Naive thymus-derived CD4-positive, alpha-beta T cell (primary cell): ENCODE data around the gene AVPR1B. TPM values are rescaled to one million over a fixed set of nuclear protein-coding genes. Genes with fewer than 3 reads are reported as not detected.
A peak's percentile ranks its signal among the peaks of the same experiment; 100 is the strongest.

Experiments used
- ATAC-seq: fragments of 150-1000 bp; cut with Tn5 transposase; 2 replicates; pipeline ENCODE4 v1.10.0; 2021; ENCODE audit warnings: mild to moderate bottlenecking, moderate library complexity
- CTCF ChIA-PET: fragments of 350-600 bp; sonication (Branson Sonifier 250); formaldehyde crosslinking; loops from one replicate; lab custom pipeline; 2021; ENCODE audit warnings: antibody characterized with exemption; lab: Charles Lee
- POLR2A ChIA-PET: fragments of 350-600 bp; sonication (Branson Sonifier 250); formaldehyde crosslinking; loops from one replicate; lab custom pipeline; 2021; ENCODE audit warnings: antibody characterized with exemption, inconsistent platforms; lab: Charles Lee
- DNase-seq, 9 donors: peaks; one replicate each; pipeline versions ENCODE4 v3.0.0 to v3.0.0-alpha.2; 2020 to 2022; ENCODE audit warnings: mixed read lengths in 1 of 9
- H3K27ac ChIP-seq: one replicate; pipeline ENCODE4 v1.7.0; 2013; ENCODE audit warnings: mild to moderate bottlenecking, low read depth, low read length, moderate library complexity
- H3K27me3 ChIP-seq, 2 donors: one replicate each; pipeline ENCODE4 v1.7.0; 2013; ENCODE audit warnings: low read length in 2 of 2, mild to moderate bottlenecking in 2 of 2, moderate library complexity in 2 of 2; ENCODE audit not compliant: control insufficient read depth in 2 of 2, insufficient read depth in 2 of 2
- H3K36me3 ChIP-seq, 3 experiments: 1 replicate in 2 of 3; 2 replicates in 1 of 3; pipeline ENCODE4 v1.7.0; 2013; ENCODE audit warnings: low read length in 3 of 3, mild to moderate bottlenecking in 3 of 3, moderate library complexity in 1 of 3; ENCODE audit not compliant: insufficient read depth in 3 of 3, control insufficient read depth in 2 of 3
- H3K4me1 ChIP-seq, 2 donors: one replicate each; pipeline ENCODE4 v1.7.0; 2013; ENCODE audit warnings: low read length in 2 of 2, mild to moderate bottlenecking in 2 of 2, moderate library complexity in 1 of 2; ENCODE audit not compliant: control insufficient read depth in 2 of 2, insufficient read depth in 2 of 2
- H3K4me3 ChIP-seq: 2 replicates; pipeline ENCODE4 v1.7.0; 2013; ENCODE audit warnings: mild to moderate bottlenecking, low read length
- H3K9me3 ChIP-seq, 3 experiments: 1 replicate in 2 of 3; 2 replicates in 1 of 3; pipeline ENCODE4 v1.7.0; 2013; ENCODE audit warnings: low read length in 3 of 3; ENCODE audit not compliant: control insufficient read depth in 2 of 3
- H3K27ac Mint-ChIP-seq, 9 donors: one replicate each; pipeline ENCODE4 v1.8.0; 2020 to 2022; ENCODE audit warnings: mixed read lengths in 9 of 9, mild to moderate bottlenecking in 8 of 9, moderate library complexity in 5 of 9, inconsistent platforms in 2 of 9
- H3K27me3 Mint-ChIP-seq, 5 donors: one replicate each; pipeline ENCODE4 v1.8.0; 2021 to 2022; ENCODE audit warnings: mixed read lengths in 5 of 5, mild to moderate bottlenecking in 1 of 5
- H3K36me3 Mint-ChIP-seq, 5 donors: one replicate each; pipeline ENCODE4 v1.8.0; 2020 to 2022; ENCODE audit warnings: mixed read lengths in 5 of 5, mild to moderate bottlenecking in 3 of 5, inconsistent platforms in 1 of 5
- H3K4me1 Mint-ChIP-seq, 7 donors: one replicate each; pipeline ENCODE4 v1.8.0; 2020 to 2022; ENCODE audit warnings: mixed read lengths in 7 of 7, mild to moderate bottlenecking in 3 of 7, inconsistent platforms in 1 of 7
- H3K4me3 Mint-ChIP-seq, 10 donors: one replicate each; pipeline ENCODE4 v1.8.0; 2020 to 2022; ENCODE audit warnings: mild to moderate bottlenecking in 10 of 10, mixed read lengths in 10 of 10, moderate library complexity in 6 of 10, inconsistent platforms in 2 of 10
- H3K9me3 Mint-ChIP-seq, 11 donors: one replicate each; pipeline ENCODE4 v1.8.0; 2020 to 2022; ENCODE audit warnings: mixed read lengths in 11 of 11, mild to moderate bottlenecking in 4 of 11, inconsistent platforms in 1 of 11, moderate library complexity in 1 of 11
- intact Hi-C, 2 donors: fragments of 100-400 bp; cut with micrococcal nuclease; formaldehyde crosslinking; loops; one replicate each; pipeline ENCODE4 v1.15.1; 2023
- polyA plus RNA-seq, 2 donors: library from polyadenylated mRNA; unstranded; fragments of 300-500 nt; fragmentation: Illumina TruSeq; gene quantifications; one replicate each; pipeline ENCODE4 v1.2.3, GENCODE V29; 2021
- total RNA-seq, 6 experiments: library from RNA in 5 of 6; stranded (reverse) in 5 of 6; gene quantifications; 1 replicate in 5 of 6; 2 replicates in 1 of 6; pipeline ENCODE4 v1.2.3 and lab custom pipeline; 2021 to 2026

AVPR1B gene
- total and polyA plus RNA-seq, 7 experiments from 2014 or later, result 0.27 TPM; not detected in 6

- H3K27me3 Mint-ChIP-seq, result peaks cover 25 to 67% (median 33%) of the 10 kb centered on the region in 5 donors
- POLR2A ChIA-PET, result no interaction called here
Measured at GRCh38 chr1:206114692-206115640, 2.2 kb downstream of the AVPR1B start.

GRCh38 chr1:206112600-206113301 is 4.4 kb downstream of the AVPR1B start:
- POLR2A ChIA-PET, result no interaction called here
- DNase-seq, result no peak
- Mint-ChIP-seq H3K4me3 (no peak overlapping the region), H3K36me3 (no peaks in the 10 kb centered on the region), H3K9me3 (peaks cover 0 to 2% (median 0%) of the 10 kb centered on the region in 11 donors), H3K27me3 (peaks cover 8 to 58% (median 17%) of the 10 kb centered on the region in 5 donors), H3K4me1 (peaks cover 3 to 9% (median 7%) of the 10 kb centered on the region in 7 donors), H3K27ac (no peak overlapping the region)
- H3K4me3 ChIP-seq, result no peak overlapping the region
- no peaks in the 10 kb centered on the region for H3K27me3 ChIP-seq
- H3K36me3 ChIP-seq, result no peaks in the 10 kb centered on the region
- CTCF ChIA-PET, result no interaction called here
- H3K9me3 ChIP-seq, result no peaks in the 10 kb centered on the region
- ATAC-seq, result no peak
- H3K4me1 ChIP-seq, result no peaks in the 10 kb centered on the region
- intact Hi-C loops, result no loop called here
- H3K27ac ChIP-seq, result no peak overlapping the region

More at GRCh38 chr1:206114692-206115640, 2.2 kb downstream of the AVPR1B start:
- CTCF ChIA-PET, result interaction anchor here (0.6 to 1.3 kb wide), 2 partner anchors 9 to 84 kb away, joined by 3 to 6 read pairs; no protein-coding TSS in a partner anchor
- intact Hi-C loops, result loop anchor here in 1 of 2 donors (2.0 kb wide), 1 partner anchor 196 kb away; no protein-coding TSS in a partner anchor
- H3K27me3 ChIP-seq, result no peaks in the 10 kb centered on the region
- no peaks in the 10 kb centered on the region for H3K36me3 ChIP-seq
- no peak overlapping the region for H3K4me3 ChIP-seq
- H3K27ac ChIP-seq, result no peak overlapping the region
- no peaks in the 10 kb centered on the region for H3K9me3 ChIP-seq
- DNase-seq, result no peak
- H3K4me1 ChIP-seq, result no peaks in the 10 kb centered on the region
- Mint-ChIP-seq H3K4me1 (peaks cover 7 to 11% (median 9%) of the 10 kb centered on the region in 7 donors), H3K9me3 (peaks cover 0 to 6% (median 0%) of the 10 kb centered on the region in 11 donors), H3K4me3 (peak overlapping the region in 1 of 10 donors; percentile 83), H3K36me3 (no peaks in the 10 kb centered on the region), H3K27ac (no peak overlapping the region)
- ATAC-seq, result no peak

GRCh38 chr1:206111271-206111927 is 5.8 kb downstream of the AVPR1B start:
- ChIA-PET POLR2A (no interaction called here), CTCF (interaction anchor here (0.8 to 1.8 kb wide), 3 partner anchors 8 to 82 kb away, joined by 3 to 6 read pairs (median 4); no protein-coding TSS in a partner anchor)
- peaks cover 0 to 46% (median 8%) of the 10 kb centered on the region in 5 donors for H3K27me3 Mint-ChIP-seq
- H3K4me3 Mint-ChIP-seq, result no peak overlapping the region
- Histone ChIP-seq H3K27me3 (no peaks in the 10 kb centered on the region), H3K36me3 (no peaks in the 10 kb centered on the region), H3K4me3 (no peak overlapping the region), H3K27ac (no peak overlapping the region), H3K9me3 (no peaks in the 10 kb centered on the region), H3K4me1 (no peaks in the 10 kb centered on the region)
- intact Hi-C loops, result no loop called here
- ATAC-seq, result no peak
- no peak for DNase-seq
- peaks cover 0 to 3% (median 0%) of the 10 kb centered on the region in 7 donors for H3K4me1 Mint-ChIP-seq
- no peaks in the 10 kb centered on the region for H3K36me3 Mint-ChIP-seq
- no peak overlapping the region for H3K27ac Mint-ChIP-seq
- peaks cover 0 to 1% (median 0%) of the 10 kb centered on the region in 11 donors for H3K9me3 Mint-ChIP-seq

- Mint-ChIP-seq H3K9me3 (peaks cover 0 to 1% (median 0%) of the 10 kb centered on the region in 11 donors), H3K4me1 (peaks cover 0 to 4% (median 0%) of the 10 kb centered on the region in 7 donors), H3K36me3 (no peaks in the 10 kb centered on the region), H3K27ac (peak overlapping the region in 1 of 9 donors; percentile 81), H3K4me3 (no peak overlapping the region), H3K27me3 (peaks cover 0 to 40% (median 4%) of the 10 kb centered on the region in 5 donors)
- Histone ChIP-seq H3K9me3 (no peaks in the 10 kb centered on the region), H3K36me3 (no peaks in the 10 kb centered on the region), H3K4me1 (no peaks in the 10 kb centered on the region), H3K27ac (no peak overlapping the region), H3K4me3 (no peak overlapping the region), H3K27me3 (no peaks in the 10 kb centered on the region)
- intact Hi-C loops, result no loop called here
- no peak for ATAC-seq
- DNase-seq, result no peak
- POLR2A ChIA-PET, result no interaction called here
- CTCF ChIA-PET, result interaction anchor here (0.8 to 1.8 kb wide), 3 partner anchors 7 to 81 kb away, joined by 3 to 6 read pairs (median 4); no protein-coding TSS in a partner anchor
Measured at GRCh38 chr1:206110820-206111219, 6.4 kb downstream of the AVPR1B start.

DNA sequence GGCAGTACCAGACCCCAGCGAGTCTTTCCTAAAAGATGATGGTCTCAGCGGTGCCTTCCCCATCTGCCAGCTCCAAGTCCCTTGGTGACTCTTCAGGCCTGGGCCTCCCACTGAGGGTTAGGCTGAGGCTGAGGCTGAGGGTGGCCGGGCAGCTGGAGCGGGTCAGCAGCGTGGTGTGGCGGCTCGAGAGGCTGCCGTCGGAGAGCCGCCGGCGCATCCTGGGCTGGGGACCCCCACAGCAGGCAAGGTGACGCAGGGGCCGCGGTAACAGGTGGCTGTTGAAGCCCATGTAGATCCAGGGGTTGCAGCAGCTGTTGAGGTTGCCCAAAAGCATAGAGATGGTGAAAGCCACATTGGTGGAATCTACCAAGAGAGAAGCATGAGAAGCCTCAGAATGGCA is 7.0 kb downstream of the AVPR1B start:
- no peaks in the 10 kb centered on the region for H3K27me3 ChIP-seq
- POLR2A ChIA-PET, result no interaction called here
- H3K9me3 Mint-ChIP-seq, result peaks cover 0 to 1% (median 0%) of the 10 kb centered on the region in 11 donors
- no peaks in the 10 kb centered on the region for H3K9me3 ChIP-seq
- DNase-seq (no peak), ATAC-seq (no peak)
- H3K4me1 Mint-ChIP-seq, result peaks cover 0 to 4% (median 0%) of the 10 kb centered on the region in 7 donors
- H3K4me3 ChIP-seq, result no peak overlapping the region
- no peak overlapping the region for H3K4me3 Mint-ChIP-seq
- peaks cover 0 to 33% (median 4%) of the 10 kb centered on the region in 5 donors for H3K27me3 Mint-ChIP-seq
- no peak overlapping the region for H3K27ac ChIP-seq
- no peaks in the 10 kb centered on the region for H3K4me1 ChIP-seq
- no peaks in the 10 kb centered on the region for H3K36me3 Mint-ChIP-seq
- no peak overlapping the region for H3K27ac Mint-ChIP-seq
- intact Hi-C loops, result no loop called here
- H3K36me3 ChIP-seq, result no peaks in the 10 kb centered on the region
- CTCF ChIA-PET, result interaction anchor here (1.8 kb wide), 1 partner anchor 79 kb away, joined by 6 read pairs; no protein-coding TSS in a partner anchor

DNA sequence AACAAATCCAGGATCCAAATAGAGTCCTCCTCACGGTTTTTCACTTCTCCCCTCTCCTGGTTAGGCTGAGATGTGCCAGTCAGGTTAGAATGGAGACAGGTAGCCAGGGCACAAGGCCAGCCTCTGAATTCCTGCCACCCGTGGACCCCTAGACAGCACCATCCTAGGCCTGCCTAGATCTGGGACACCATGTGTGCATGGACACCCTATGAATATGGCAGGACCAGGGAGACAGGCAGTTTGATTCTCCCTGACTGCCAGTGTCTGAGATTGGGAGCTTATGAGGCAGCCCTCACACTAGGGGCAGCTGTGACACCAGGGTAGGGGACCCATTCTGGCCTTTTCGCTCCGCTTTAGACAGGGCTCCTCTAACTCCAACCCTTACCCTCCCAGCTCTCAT is 7.5 kb downstream of the AVPR1B start:
- no peak for DNase-seq
- Mint-ChIP-seq H3K27me3 (peaks cover 0 to 29% (median 4%) of the 10 kb centered on the region in 5 donors), H3K36me3 (no peaks in the 10 kb centered on the region), H3K9me3 (peaks cover 0 to 1% (median 0%) of the 10 kb centered on the region in 11 donors), H3K27ac (no peak overlapping the region), H3K4me3 (no peak overlapping the region), H3K4me1 (peaks cover 0 to 4% (median 0%) of the 10 kb centered on the region in 7 donors)
- intact Hi-C loops, result no loop called here
- Histone ChIP-seq H3K4me1 (no peaks in the 10 kb centered on the region), H3K36me3 (no peaks in the 10 kb centered on the region), H3K27ac (no peak overlapping the region), H3K9me3 (no peaks in the 10 kb centered on the region), H3K4me3 (no peak overlapping the region), H3K27me3 (no peaks in the 10 kb centered on the region)
- CTCF ChIA-PET, result no interaction called here
- ATAC-seq, result no peak
- POLR2A ChIA-PET, result no interaction called here
